HL-60 (cell line): ENCODE results near the gene THNSL1.

ENCODE experiments used
- SPI1 ChIP-seq: IDR thresholded peaks from 2 replicates; pipeline ENCODE4 v1.6.1; 2012; ENCODE audit warnings: low read depth, mild to moderate bottlenecking, borderline replicate concordance
- TF ChIP-seq, protein P1 (sequence below): IDR thresholded peaks from one replicate; pipeline ENCODE4 v1.5.1; 2011; ENCODE audit warnings: low read length, control low read depth, inconsistent platforms; ENCODE audit not compliant: insufficient read depth

DNA sequence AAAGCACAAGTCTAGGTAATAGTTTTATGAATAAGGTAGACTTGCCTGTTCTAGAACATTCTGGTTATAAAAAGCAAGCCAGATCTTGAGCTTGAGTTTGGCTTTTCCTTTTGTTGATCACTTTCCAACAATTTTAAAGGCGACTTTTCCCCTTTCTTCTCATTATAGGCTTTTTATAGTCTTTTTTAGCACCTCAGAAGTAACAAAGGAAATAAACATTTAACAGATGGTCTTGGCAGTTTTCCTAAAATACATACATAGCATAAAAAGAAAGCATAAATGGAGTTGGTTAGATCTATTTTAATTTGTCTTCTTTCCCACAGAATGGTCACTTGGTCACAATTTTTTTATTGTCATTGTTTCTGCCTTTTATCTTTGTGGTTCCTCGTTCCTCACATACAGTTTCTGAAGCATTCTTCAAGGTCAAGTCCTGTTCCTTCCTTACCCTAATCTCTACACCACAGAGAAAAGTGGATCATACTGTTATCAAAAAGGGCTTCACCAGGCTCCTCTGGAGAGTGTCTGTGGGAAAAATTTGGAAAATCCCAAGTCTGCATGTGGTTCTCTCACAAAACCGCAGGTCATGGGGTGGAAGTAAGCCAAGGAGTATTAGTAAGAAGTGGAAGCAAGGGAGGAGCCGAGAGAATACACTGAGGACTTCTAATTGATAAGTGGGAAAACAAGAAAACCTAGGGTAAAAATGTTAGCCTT is 31.3 kb downstream of the THNSL1 start:
- TF ChIP-seq, protein P1, sequence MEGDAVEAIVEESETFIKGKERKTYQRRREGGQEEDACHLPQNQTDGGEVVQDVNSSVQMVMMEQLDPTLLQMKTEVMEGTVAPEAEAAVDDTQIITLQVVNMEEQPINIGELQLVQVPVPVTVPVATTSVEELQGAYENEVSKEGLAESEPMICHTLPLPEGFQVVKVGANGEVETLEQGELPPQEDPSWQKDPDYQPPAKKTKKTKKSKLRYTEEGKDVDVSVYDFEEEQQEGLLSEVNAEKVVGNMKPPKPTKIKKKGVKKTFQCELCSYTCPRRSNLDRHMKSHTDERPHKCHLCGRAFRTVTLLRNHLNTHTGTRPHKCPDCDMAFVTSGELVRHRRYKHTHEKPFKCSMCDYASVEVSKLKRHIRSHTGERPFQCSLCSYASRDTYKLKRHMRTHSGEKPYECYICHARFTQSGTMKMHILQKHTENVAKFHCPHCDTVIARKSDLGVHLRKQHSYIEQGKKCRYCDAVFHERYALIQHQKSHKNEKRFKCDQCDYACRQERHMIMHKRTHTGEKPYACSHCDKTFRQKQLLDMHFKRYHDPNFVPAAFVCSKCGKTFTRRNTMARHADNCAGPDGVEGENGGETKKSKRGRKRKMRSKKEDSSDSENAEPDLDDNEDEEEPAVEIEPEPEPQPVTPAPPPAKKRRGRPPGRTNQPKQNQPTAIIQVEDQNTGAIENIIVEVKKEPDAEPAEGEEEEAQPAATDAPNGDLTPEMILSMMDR = no peak
- TF ChIP-seq SPI1 = no peak
